H1 (cell line): ENCODE measurements around the gene NSL1.

Experiments
- CTCF ChIP-seq, 3 experiments: IDR thresholded peaks; 1 replicate in 2 of 3; 2 replicates in 1 of 3; pipeline versions ENCODE4 v1.5.1 to v1.6.1; 2011; ENCODE audit warnings: low read length in 3 of 3, mild to moderate bottlenecking in 3 of 3, inconsistent platforms in 2 of 3, low read depth in 1 of 3, moderate library complexity in 1 of 3; ENCODE audit not compliant: insufficient read depth in 1 of 3; ENCODE audit errors: control extremely low read depth in 1 of 3
- EP300 ChIP-seq, 2 experiments: IDR thresholded peaks; 1 replicate in 1 of 2; 2 replicates in 1 of 2; pipeline ENCODE4 v1.6.1; 2011 to 2012; ENCODE audit warnings: low read depth in 2 of 2, low read length in 2 of 2, mild to moderate bottlenecking in 2 of 2, borderline replicate concordance in 1 of 2, inconsistent platforms in 1 of 2, moderate library complexity in 1 of 2
- EZH2 ChIP-seq: fragments of 200-600 bp; sonication (generic); IDR thresholded peaks from 2 replicates; pipeline ENCODE4 v1.7.1; 2012; ENCODE audit warnings: low read depth, mild to moderate bottlenecking, moderate library complexity, low read length, inconsistent platforms; ENCODE audit not compliant: severe bottlenecking
- MAX ChIP-seq: IDR thresholded peaks from 2 replicates; pipeline ENCODE4 v1.6.1; 2012; ENCODE audit warnings: inconsistent platforms
- POLR2A ChIP-seq, 2 experiments: IDR thresholded peaks; 1 replicate in 1 of 2; 2 replicates in 1 of 2; pipeline ENCODE4 v1.6.1; 2011; ENCODE audit warnings: low read depth in 2 of 2, low read length in 2 of 2, mild to moderate bottlenecking in 2 of 2; ENCODE audit errors: control extremely low read depth in 1 of 2

GRCh38 chr1:212700892-212701819, 90.4 kb downstream of the NSL1 start:
- TF ChIP-seq EP300 (IDR thresholded peaks at IDR 0.05; ENCODE audit: borderline replicate concordance in 1 of 2, low read depth in 2 of 2, low read length in 2 of 2) = no peak
- TF ChIP-seq POLR2A (IDR thresholded peaks at IDR 0.05; ENCODE audit: control extremely low read depth in 1 of 2, low read depth in 2 of 2, low read length in 2 of 2) = no peak
- peak in 1 of 3 experiments; percentile 32; a peak in 1 of 4 replicates for TF ChIP-seq CTCF (IDR thresholded peaks at IDR 0.05; ENCODE audit: control extremely low read depth in 1 of 3, insufficient read depth in 1 of 3, low read depth in 1 of 3, low read length in 3 of 3)
- peak; percentile 20; the same call in 1 of the 2 replicates for TF ChIP-seq MAX
- peak; percentile 31 for TF ChIP-seq EZH2
